Measurements from ENCODE around the gene AUH. TPM values are rescaled to one million over a fixed set of nuclear protein-coding genes. Genes with fewer than 3 reads are reported as not detected.

The AUH gene
- total RNA-seq, 2 donors from 2014 or later = 23.0 to 23.5 TPM

GRCh38 chr9:91297306-91297705, 64.4 kb downstream of the AUH start:
- no peaks in the 10 kb centered on the region for H3K9me3 Mint-ChIP-seq
- TF ChIP-seq, protein P1, sequence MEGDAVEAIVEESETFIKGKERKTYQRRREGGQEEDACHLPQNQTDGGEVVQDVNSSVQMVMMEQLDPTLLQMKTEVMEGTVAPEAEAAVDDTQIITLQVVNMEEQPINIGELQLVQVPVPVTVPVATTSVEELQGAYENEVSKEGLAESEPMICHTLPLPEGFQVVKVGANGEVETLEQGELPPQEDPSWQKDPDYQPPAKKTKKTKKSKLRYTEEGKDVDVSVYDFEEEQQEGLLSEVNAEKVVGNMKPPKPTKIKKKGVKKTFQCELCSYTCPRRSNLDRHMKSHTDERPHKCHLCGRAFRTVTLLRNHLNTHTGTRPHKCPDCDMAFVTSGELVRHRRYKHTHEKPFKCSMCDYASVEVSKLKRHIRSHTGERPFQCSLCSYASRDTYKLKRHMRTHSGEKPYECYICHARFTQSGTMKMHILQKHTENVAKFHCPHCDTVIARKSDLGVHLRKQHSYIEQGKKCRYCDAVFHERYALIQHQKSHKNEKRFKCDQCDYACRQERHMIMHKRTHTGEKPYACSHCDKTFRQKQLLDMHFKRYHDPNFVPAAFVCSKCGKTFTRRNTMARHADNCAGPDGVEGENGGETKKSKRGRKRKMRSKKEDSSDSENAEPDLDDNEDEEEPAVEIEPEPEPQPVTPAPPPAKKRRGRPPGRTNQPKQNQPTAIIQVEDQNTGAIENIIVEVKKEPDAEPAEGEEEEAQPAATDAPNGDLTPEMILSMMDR (conservative IDR thresholded peaks at IDR 0.05) = no peak
- H3K27me3 ChIP-seq (ENCODE audit: control insufficient read depth, insufficient read depth, low read length, poor library complexity, severe bottlenecking) = no peaks in the 10 kb centered on the region

GRCh38 chr9:91296354-91296753, 65.4 kb downstream of the AUH start:
- H3K27ac ChIP-seq (ENCODE audit: low read depth, low read length) = no peak overlapping the region
- no peak overlapping the region for H3K4me3 ChIP-seq (ENCODE audit: low read length)
- peaks cover 22% of the 10 kb centered on the region for H3K36me3 ChIP-seq (ENCODE audit: control insufficient read depth, insufficient read depth, low read length)
- TF ChIP-seq, protein P1 (conservative IDR thresholded peaks at IDR 0.05) = no peak
- H3K9me3 ChIP-seq (ENCODE audit: control insufficient read depth, low read length) = no peaks in the 10 kb centered on the region
- Mint-ChIP-seq H3K27me3 (ENCODE audit: insufficient read depth) (no peaks in the 10 kb centered on the region), H3K36me3 (ENCODE audit: low read depth) (peaks cover 35% of the 10 kb centered on the region), H3K9me3 (no peaks in the 10 kb centered on the region), H3K4me3 (no peak overlapping the region), H3K27ac (no peak overlapping the region), H3K4me1 (no peaks in the 10 kb centered on the region)
- H3K27me3 ChIP-seq (ENCODE audit: control insufficient read depth, insufficient read depth, low read length, poor library complexity, severe bottlenecking) = no peaks in the 10 kb centered on the region
- DNase-seq = no peak
- H3K4me1 ChIP-seq (ENCODE audit: control insufficient read depth, insufficient read depth, low read length) = no peaks in the 10 kb centered on the region
- no peak overlapping the region for H3K9ac ChIP-seq (ENCODE audit: extremely low read depth, low read length, poor library complexity, severe bottlenecking)

More at GRCh38 chr9:91297306-91297705, 64.4 kb downstream of the AUH start:
- Histone ChIP-seq H3K36me3 (ENCODE audit: control insufficient read depth, insufficient read depth, low read length) (peaks cover 22% of the 10 kb centered on the region), H3K4me1 (ENCODE audit: control insufficient read depth, insufficient read depth, low read length) (no peaks in the 10 kb centered on the region), H3K27ac (ENCODE audit: low read depth, low read length) (no peak overlapping the region), H3K4me3 (ENCODE audit: low read length) (no peak overlapping the region), H3K9me3 (ENCODE audit: control insufficient read depth, low read length) (no peaks in the 10 kb centered on the region), H3K9ac (ENCODE audit: extremely low read depth, low read length, poor library complexity, severe bottlenecking) (no peak overlapping the region)
- Mint-ChIP-seq H3K4me3 (no peak overlapping the region), H3K27ac (no peak overlapping the region), H3K27me3 (ENCODE audit: insufficient read depth) (no peaks in the 10 kb centered on the region), H3K36me3 (ENCODE audit: low read depth) (peaks cover 35% of the 10 kb centered on the region), H3K4me1 (no peaks in the 10 kb centered on the region)
- 79 to 100% methylated on average over 1 of the region's 1 CpG for WGBS, 2 experiments (ENCODE audit: insufficient coverage in 1 of 2, insufficient read length in 1 of 2)
- DNase-seq = no peak

DNA sequence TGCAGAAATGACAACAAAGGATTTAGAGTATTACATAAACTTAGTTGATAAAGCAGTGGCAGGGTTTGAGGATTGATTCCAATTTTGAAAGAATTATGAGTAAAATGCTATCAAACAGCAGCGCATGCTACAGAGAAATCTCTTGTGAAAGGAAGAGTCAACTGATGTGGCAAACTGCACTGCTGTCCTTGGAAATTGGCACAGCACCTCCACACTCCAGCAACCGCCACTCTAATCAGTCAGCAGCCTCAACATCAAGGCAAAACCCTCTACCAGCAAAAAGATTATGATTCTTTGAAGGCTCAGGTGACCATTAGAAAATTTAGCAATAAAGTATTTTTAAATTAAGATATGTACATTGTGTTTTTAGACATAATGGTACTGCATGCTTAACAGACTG, 66.4 kb downstream of the AUH start:
- Mint-ChIP-seq H3K4me1 (no peaks in the 10 kb centered on the region), H3K36me3 (ENCODE audit: low read depth) (peaks cover 35% of the 10 kb centered on the region), H3K4me3 (no peak overlapping the region), H3K9me3 (no peaks in the 10 kb centered on the region), H3K27ac (no peak overlapping the region), H3K27me3 (ENCODE audit: insufficient read depth) (no peaks in the 10 kb centered on the region)
- H3K27me3 ChIP-seq (ENCODE audit: control insufficient read depth, insufficient read depth, low read length, poor library complexity, severe bottlenecking) = no peaks in the 10 kb centered on the region
- H3K4me1 ChIP-seq (ENCODE audit: control insufficient read depth, insufficient read depth, low read length) = no peaks in the 10 kb centered on the region
- no peak overlapping the region for H3K27ac ChIP-seq (ENCODE audit: low read depth, low read length)
- TF ChIP-seq, protein P1 (conservative IDR thresholded peaks at IDR 0.05) = no peak
- H3K36me3 ChIP-seq (ENCODE audit: control insufficient read depth, insufficient read depth, low read length) = peaks cover 22% of the 10 kb centered on the region
- H3K4me3 ChIP-seq (ENCODE audit: low read length) = no peak overlapping the region
- no peaks in the 10 kb centered on the region for H3K9me3 ChIP-seq (ENCODE audit: control insufficient read depth, low read length)
- H3K9ac ChIP-seq (ENCODE audit: extremely low read depth, low read length, poor library complexity, severe bottlenecking) = no peak overlapping the region
- WGBS, 2 experiments (ENCODE audit: insufficient coverage in 1 of 2, insufficient read length in 1 of 2) = 98 to 100% methylated on average over 1 to 2 of the region's 2 CpGs
- no peak for DNase-seq

Data from endodermal cell (in vitro differentiated cells).